DND-41 (cell line): ENCODE data around the gene SLC24A3.

ENCODE experiments used
- CTCF ChIP-seq: IDR thresholded peaks from 2 replicates; pipeline ENCODE4 v1.5.1; 2012; ENCODE audit warnings: borderline replicate concordance, low read length, moderate library complexity, mild to moderate bottlenecking; ENCODE audit not compliant: poor library complexity, severe bottlenecking; ENCODE audit errors: extremely low read depth
- EZH2 ChIP-seq: IDR thresholded peaks from 3 replicates; pipeline ENCODE4 v1.6.1; 2012; ENCODE audit warnings: borderline replicate concordance, low read depth, mild to moderate bottlenecking, moderate library complexity, low read length, inconsistent platforms; ENCODE audit not compliant: severe bottlenecking

- no peak for TF ChIP-seq CTCF
- no peak for TF ChIP-seq EZH2
Observed at GRCh38 chr20:19397666-19398065, 185.2 kb downstream of the SLC24A3 start.
